Erythroblast (primary cell): Measurements from ENCODE around the gene TNFAIP8L3.

Source experiments
- GATA1 ChIP-seq: IDR thresholded peaks from 2 replicates; pipeline ENCODE4 v1.6.1; 2011; ENCODE audit warnings: low read depth, mild to moderate bottlenecking, control low read depth, low read length, moderate library complexity
- POLR2A ChIP-seq: IDR thresholded peaks from 2 replicates; pipeline ENCODE4 v1.6.1; 2011; ENCODE audit warnings: mild to moderate bottlenecking, low read length

DNA sequence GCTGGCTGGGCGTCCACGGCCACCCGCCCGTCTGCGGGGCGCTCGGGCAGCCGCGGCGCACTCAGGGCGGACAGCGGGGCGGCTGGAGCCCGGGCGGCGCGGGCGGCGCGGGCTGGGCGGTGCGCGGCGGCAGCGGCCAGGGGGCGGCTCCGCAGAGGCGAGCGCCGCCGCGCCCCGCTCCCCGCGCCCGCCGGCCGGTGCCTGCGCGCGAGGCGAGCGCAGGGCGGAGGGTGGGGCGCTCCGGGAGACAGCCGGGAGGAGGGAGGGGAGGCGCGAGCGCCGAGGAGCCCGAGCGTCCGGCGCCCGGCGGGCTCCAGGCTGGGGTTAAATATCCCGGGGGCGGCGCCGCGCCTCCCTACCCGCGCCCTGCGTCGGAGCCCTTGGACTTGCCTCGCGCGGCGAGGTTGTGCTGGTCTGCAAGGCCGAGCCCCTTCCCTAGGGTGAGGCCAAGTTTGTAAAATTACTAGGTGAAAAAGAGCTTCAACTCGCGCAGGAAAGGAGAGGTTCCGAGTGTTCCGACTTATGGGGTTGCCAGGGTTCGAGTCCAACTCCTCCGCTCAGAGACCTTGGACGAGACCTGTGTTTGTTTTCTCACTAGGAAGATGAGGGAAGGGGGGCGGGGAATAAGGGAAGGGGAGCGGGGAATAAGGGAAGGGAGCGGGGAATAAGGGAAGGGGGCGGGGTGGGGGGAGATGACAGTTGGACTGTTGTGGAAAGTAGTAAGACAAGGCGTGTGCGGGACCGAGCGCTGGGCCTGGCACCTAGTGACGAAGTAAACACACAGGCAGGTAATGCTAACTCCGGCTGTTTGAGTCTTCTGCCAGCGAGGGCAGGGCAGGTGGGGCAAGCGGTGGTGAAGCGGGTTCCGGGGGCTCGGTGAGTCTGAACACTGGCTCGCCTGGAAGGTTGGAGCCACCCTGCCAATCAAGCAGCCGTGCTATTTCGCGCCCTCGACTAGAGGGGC lies at the start of gene TNFAIP8L3:
- TF ChIP-seq POLR2A = no peak
- TF ChIP-seq GATA1 = no peak
